GM21619 (cell line): ENCODE measurements around the gene PELO.
A peak's percentile ranks its signal among the peaks of the same experiment; 100 is the strongest.
"Not testable (repeated sequence)": the region's sequence is repeated elsewhere in the genome, so short reads cannot be mapped to it uniquely, and the experiment has no call there.

Source experiments
- ATAC-seq: cut with Tn5 transposase; IDR thresholded peaks from one replicate; pipeline ENCODE4 v1.9.1; 2021; ENCODE audit not compliant: unreplicated experiment

The PELO gene, protein sequence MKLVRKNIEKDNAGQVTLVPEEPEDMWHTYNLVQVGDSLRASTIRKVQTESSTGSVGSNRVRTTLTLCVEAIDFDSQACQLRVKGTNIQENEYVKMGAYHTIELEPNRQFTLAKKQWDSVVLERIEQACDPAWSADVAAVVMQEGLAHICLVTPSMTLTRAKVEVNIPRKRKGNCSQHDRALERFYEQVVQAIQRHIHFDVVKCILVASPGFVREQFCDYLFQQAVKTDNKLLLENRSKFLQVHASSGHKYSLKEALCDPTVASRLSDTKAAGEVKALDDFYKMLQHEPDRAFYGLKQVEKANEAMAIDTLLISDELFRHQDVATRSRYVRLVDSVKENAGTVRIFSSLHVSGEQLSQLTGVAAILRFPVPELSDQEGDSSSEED

DNA sequence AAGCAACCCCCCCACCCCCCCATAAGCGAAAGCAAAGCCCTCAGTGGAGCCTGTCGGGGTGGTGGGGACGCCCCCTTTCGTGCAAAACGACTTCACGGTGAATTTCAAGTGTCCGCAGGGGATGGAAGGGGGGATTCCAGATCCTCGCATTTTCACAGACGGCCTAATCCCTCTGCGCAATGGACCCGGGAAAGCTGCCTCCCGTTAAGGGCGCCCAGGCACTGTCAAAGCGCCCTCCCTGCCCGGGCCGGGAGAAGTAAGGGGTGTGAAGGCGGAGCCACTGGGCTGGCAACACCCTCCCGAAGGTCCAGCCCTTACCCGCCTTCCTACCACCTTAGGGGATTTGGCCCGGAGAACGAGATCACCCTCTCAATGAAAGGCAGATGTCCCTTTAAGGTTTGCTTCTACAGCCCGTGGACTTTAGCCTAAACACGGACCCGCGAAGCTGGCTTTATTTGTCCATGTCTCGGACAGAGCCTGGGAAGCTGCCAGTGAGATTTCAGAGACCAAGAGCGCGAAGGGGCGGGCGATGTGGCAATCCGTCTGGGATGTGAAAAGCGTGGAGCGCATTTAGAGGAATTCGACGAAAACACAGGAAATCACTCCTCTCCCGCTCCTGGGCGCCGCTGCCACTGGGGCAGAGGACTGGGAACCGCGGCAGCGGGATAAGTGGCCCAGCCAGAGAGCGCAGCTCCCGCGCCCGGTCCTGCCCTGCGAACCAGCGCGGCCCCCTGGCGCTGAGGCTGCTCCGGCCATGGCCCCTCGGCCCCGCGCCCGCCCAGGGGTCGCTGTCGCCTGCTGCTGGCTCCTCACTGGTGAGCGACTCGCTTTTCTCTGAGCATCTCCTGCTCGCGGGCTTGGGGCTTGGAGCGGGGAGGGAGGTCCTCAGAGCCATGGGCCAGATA, at the start of gene PELO, which contains the start of gene ITGA1:
Gene PELO, plus strand, starts transcription at position 317 of the 905 bp plus-strand sequence. CDS start 12,479 bp downstream, outside the sequence.
Gene ITGA1, plus strand, starts transcription at position 317 of the 905 bp plus-strand sequence. Its CDS starts 438 bp downstream, at position 755.
- peak; percentile 74 for ATAC-seq

DNA sequence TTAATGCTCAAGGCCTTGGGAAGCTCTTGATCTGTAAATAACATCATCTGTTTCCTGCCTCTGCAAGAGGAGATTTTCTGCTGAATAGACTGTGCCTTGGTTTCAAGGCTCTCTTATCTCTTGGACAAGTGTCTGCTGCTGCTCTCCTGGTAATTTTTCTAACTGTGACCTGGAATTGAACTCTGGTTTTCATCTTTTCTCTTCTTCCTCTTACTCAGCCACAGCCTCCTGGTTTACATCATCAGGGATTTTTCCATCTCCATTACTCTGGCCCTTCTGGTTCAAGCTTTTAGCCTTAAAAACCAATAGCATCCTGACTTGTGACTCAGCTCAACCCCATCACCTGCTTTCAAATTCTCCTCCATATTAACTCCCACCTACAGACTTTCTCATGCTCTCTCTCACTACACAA, 49.6 kb upstream of the PELO start:
- peak; percentile 67 for ATAC-seq

GRCh38 chr5:52740007-52740406, 47.7 kb upstream of the PELO start:
- ATAC-seq = no peak

GRCh38 chr5:52743012-52743411, 44.7 kb upstream of the PELO start:
- no peak for ATAC-seq

GRCh38 chr5:52743529-52743928, 44.2 kb upstream of the PELO start:
- no peak for ATAC-seq

DNA sequence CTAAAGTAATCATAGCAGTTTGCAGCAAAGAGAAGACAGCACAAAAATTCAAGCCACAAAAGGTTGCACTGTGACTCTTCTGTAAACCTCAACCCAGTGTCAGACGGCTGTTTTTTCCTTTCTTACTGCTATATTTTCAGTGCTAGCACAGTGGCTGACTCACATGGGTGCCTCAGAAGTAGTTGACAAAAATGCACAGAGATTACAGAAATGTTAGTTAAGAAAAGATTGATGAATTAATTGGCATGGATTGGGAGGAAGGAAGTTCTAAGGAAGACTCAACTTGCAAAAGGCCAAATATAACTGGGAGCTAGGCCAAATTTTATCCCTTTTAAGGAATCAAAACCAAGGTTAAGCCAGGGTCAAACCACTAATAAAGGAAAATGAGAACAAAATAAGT, 43.7 kb upstream of the PELO start:
- peak; percentile 87 for ATAC-seq

GRCh38 chr5:52744867-52745458, 42.8 kb upstream of the PELO start:
- not testable (repeated sequence) for ATAC-seq

DNA sequence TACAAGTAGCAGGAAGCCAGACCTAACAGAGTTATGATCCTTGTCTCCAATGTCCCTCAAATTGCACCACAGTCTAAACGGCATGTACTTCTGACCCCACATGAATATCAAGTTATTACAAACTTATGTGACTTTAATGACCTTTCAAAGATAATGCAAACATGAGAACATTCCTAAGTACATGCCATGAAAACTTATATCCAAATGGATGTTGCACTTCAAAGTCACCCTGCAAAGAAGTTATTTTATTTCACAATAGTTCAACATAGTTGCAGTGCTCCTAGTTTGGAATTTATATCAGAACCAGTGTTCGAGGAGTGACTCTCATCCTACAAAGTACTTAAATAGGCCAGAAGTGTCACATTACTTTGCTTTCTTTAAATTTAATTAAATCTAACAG, 41.2 kb upstream of the PELO start:
- no peak for ATAC-seq

- ATAC-seq = no peak
These were observed 39.1 kb upstream of the PELO start for GRCh38 chr5:52748590-52748989.

- no peak for ATAC-seq
These were observed 38.0 kb upstream of the PELO start for GRCh38 chr5:52749666-52750065.

DNA sequence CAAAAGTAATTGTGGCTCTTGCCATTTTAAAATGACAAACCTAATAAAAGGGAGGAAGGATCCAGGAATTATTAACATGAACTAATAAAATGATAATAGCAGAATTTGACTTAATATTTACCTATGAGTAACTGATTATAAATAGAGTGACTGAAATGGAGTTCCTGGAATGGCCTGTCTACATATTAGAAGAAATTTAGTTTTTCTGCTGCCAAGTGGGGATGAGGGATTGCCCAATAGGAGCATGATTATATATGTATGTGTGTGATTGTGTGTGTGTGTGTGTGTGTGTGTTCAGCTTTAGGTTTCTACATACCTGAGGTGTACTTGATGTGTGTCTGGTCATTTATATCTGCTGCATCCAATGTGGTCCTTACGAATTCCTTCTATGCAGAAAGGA, 36.6 kb upstream of the PELO start:
- ATAC-seq = no peak

DNA sequence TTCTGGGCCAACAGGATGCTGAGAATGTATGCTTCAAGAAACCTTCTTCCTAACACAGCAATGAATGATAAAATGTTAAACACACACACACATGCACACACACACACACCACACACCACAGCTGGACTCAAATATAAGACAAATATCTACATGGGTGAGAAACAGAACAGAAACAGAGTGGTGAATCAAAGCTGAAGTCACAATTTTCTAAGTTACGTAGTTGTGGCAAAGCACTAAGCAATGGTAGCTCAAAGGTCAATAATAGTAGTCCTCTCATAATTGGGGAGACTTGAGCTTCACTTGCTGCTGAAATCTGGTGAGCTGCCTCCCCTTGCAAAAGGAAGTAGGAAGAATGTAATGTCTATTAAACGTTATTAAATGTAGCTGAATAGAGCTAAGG, 33.7 kb upstream of the PELO start:
- no peak for ATAC-seq

DNA sequence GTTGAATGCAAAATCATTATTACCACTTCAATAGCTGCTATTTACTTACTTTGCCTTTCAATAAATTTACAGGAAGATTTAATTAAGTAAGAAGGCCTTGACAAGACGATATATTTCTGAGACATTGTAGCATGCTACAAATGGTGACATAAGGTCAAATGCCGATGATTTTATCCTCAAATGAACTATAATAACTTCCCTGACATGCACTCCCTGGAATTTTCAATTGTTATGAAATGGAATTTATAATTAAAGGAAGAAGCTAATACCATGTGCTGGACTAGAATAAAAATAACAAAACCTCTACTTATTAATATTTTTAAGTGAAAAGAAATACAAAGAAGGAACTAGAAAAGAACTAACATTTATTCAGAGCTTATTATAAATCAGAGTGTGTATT, 30.2 kb upstream of the PELO start:
- no peak for ATAC-seq

- ATAC-seq = no peak
These were observed 29.7 kb upstream of the PELO start for GRCh38 chr5:52758014-52758413.

- no peak for ATAC-seq
These were observed 28.4 kb upstream of the PELO start for GRCh38 chr5:52759331-52759730.

GRCh38 chr5:52760695-52761366, 26.9 kb upstream of the PELO start:
- ATAC-seq = peak; percentile 55

DNA sequence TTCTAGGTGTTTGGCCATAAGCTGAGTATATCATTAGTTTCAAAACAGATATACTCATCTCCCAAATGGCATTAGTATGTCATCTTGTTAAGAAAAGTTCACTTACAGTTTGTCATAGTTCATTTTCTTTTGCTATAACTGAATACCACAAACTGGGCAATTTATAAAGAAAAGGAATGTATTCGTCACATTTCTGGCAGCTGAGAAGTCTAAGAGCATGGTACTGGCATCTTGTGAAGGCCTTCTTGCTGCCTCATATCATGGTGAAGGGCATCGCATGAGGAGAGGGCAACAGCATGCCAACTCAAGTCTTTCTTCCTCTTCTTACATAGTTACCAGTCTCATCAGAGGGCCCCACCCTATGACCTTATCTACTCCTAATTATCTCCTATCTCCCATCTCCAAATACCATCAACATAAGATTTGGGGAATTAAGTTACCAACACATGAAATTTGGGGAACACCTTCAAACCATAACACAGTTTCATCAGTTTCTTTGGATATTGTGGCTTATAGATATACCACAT, 20.4 kb upstream of the PELO start:
- no peak for ATAC-seq

- ATAC-seq = peak; percentile 32
These were observed 19.8 kb upstream of the PELO start for GRCh38 chr5:52767766-52768480.

GRCh38 chr5:52769061-52769460, 18.7 kb upstream of the PELO start:
- no peak for ATAC-seq
